HepG2 (cell line): ENCODE measurements around the gene TRIM67. TPM values are rescaled to one million over a fixed set of nuclear protein-coding genes. Genes with fewer than 3 reads are reported as not detected.
A peak's percentile ranks its signal among the peaks of the same experiment; 100 is the strongest.

Source experiments
- ARID2 ChIP-seq: sonication (generic); formaldehyde crosslinking; IDR thresholded peaks from 2 replicates; pipeline ENCODE4 v1.8.1; 2022; ENCODE audit warnings: mild to moderate bottlenecking, missing genetic modification reagents, borderline replicate concordance
- ATF7-NPFF ChIP-seq: sonication (generic); formaldehyde crosslinking; IDR thresholded peaks from 2 replicates; pipeline ENCODE4 v1.8.1; 2023; ENCODE audit warnings: mild to moderate bottlenecking, low read depth, missing genetic modification reagents, moderate library complexity
- CC2D1A ChIP-seq: sonication (generic); formaldehyde crosslinking; IDR thresholded peaks from 2 replicates; pipeline ENCODE4 v1.8.1; 2023; ENCODE audit warnings: mild to moderate bottlenecking, missing genetic modification reagents
- CREB3 ChIP-seq: sonication (generic); formaldehyde crosslinking; IDR thresholded peaks from 2 replicates; pipeline ENCODE4 v1.5.0; 2020; ENCODE audit warnings: missing genetic modification reagents
- DMAP1 ChIP-seq: IDR thresholded peaks from 2 replicates; pipeline ENCODE4 v1.6.1; 2016
- GPN1 ChIP-seq: sonication (generic); formaldehyde crosslinking; IDR thresholded peaks from 2 replicates; pipeline ENCODE4 v1.5.1; 2020; ENCODE audit warnings: missing genetic modification reagents, borderline replicate concordance
- KDM4B ChIP-seq: sonication (generic); formaldehyde crosslinking; IDR thresholded peaks from 2 replicates; pipeline ENCODE4 v1.4.0; 2020; ENCODE audit warnings: missing genetic modification reagents
- KDM5B ChIP-seq: sonication (generic); formaldehyde crosslinking; IDR thresholded peaks from 2 replicates; pipeline ENCODE4 v1.4.0; 2020; ENCODE audit warnings: missing genetic modification reagents, mild to moderate bottlenecking, borderline replicate concordance
- MAFF ChIP-seq: IDR thresholded peaks from 2 replicates; pipeline ENCODE4 v1.6.1; 2011; ENCODE audit warnings: low read depth, low read length, improper control_type of control experiment
- MEF2D ChIP-seq: sonication (generic); formaldehyde crosslinking; IDR thresholded peaks from 2 replicates; pipeline ENCODE4 v1.5.1; 2020; ENCODE audit warnings: mild to moderate bottlenecking, missing genetic modification reagents
- NCOA2 ChIP-seq: sonication (generic); formaldehyde crosslinking; IDR thresholded peaks from 2 replicates; pipeline ENCODE4 v1.8.0; 2022; ENCODE audit warnings: inconsistent platforms
- NR2F1 ChIP-seq, 2 experiments: fragments of 450-650 bp in 1 of 2; formaldehyde crosslinking in 1 of 2; IDR thresholded peaks; 2 replicates each; pipeline versions ENCODE4 v1.5.0 to v1.6.1; 2016 to 2020; ENCODE audit warnings: mild to moderate bottlenecking in 1 of 2, missing compliant biosample characterization in 1 of 2, missing genetic modification reagents in 1 of 2, moderate library complexity in 1 of 2
- NRL ChIP-seq: sonication (generic); formaldehyde crosslinking; IDR thresholded peaks from 2 replicates; pipeline ENCODE4 v1.5.0; 2020; ENCODE audit warnings: missing genetic modification reagents, mild to moderate bottlenecking, moderate library complexity, borderline replicate concordance
- RNF219 ChIP-seq: sonication (generic); formaldehyde crosslinking; IDR thresholded peaks from 2 replicates; pipeline ENCODE4 v1.5.0; 2020; ENCODE audit warnings: mild to moderate bottlenecking, missing genetic modification reagents
- RORA ChIP-seq: sonication (generic); formaldehyde crosslinking; IDR thresholded peaks from 2 replicates; pipeline ENCODE4 v1.5.0; 2020; ENCODE audit warnings: mild to moderate bottlenecking, missing genetic modification reagents, moderate library complexity
- TBX3 ChIP-seq: fragments of 450-650 bp; IDR thresholded peaks from 2 replicates; pipeline ENCODE4 v1.6.1; 2017; ENCODE audit warnings: antibody characterized with exemption, mild to moderate bottlenecking, inconsistent platforms, borderline replicate concordance
- TOE1 ChIP-seq: sonication (generic); formaldehyde crosslinking; IDR thresholded peaks from 2 replicates; pipeline ENCODE4 v1.4.0; 2020; ENCODE audit warnings: mild to moderate bottlenecking, missing genetic modification reagents
- ZNF547 ChIP-seq: sonication (generic); formaldehyde crosslinking; IDR thresholded peaks from 2 replicates; pipeline ENCODE4 v1.5.1; 2020; ENCODE audit warnings: mild to moderate bottlenecking, missing genetic modification reagents
- polyA plus RNA-seq, 8 experiments: library from polyadenylated mRNA; depleted of rRNA in 3 of 8; stranded (reverse) in 7 of 8; unstranded in 1 of 8; fragments of >200 nt; fragmentation: Illumina TruSeq in 4 of 8; extraction: Trizol in 4 of 8; gene quantifications; 2 replicates each; pipeline versions ENCODE4 v1.2.1 to v1.2.3, GENCODE V29; 2011 to 2016; ENCODE audit warnings: low read depth in 4 of 8, missing spikeins in 1 of 8, mixed read lengths in 1 of 8; ENCODE audit not compliant: insufficient read depth in 1 of 8
- total RNA-seq, 5 experiments: library from RNA; depleted of rRNA; stranded (reverse); fragments of >200 nt; fragmentation: Illumina TruSeq; extraction: Trizol; gene quantifications; 2 replicates each; pipeline ENCODE4 v1.2.3, GENCODE V29; 2016; ENCODE audit warnings: low read depth in 1 of 5
- TF ChIP-seq, protein P1 (sequence below): sonication (generic); formaldehyde crosslinking; IDR thresholded peaks from 2 replicates; pipeline ENCODE4 v1.5.1; 2020; ENCODE audit warnings: mild to moderate bottlenecking, missing genetic modification reagents, borderline replicate concordance
- TF ChIP-seq, protein P2 (sequence below): sonication (generic); formaldehyde crosslinking; IDR thresholded peaks from 2 replicates; pipeline ENCODE4 v1.4.0; 2020; ENCODE audit warnings: mild to moderate bottlenecking, missing genetic modification reagents

The TRIM67 gene
- total and polyA plus RNA-seq, 2 of the 13 experiments (the other 11 are each of a cell fraction or from before 2014, with no cell fraction given): not detected

GRCh38 chr1:231162297-231162969 is 575 bp downstream of the TRIM67 start (continued):
- TF ChIP-seq, protein P1, sequence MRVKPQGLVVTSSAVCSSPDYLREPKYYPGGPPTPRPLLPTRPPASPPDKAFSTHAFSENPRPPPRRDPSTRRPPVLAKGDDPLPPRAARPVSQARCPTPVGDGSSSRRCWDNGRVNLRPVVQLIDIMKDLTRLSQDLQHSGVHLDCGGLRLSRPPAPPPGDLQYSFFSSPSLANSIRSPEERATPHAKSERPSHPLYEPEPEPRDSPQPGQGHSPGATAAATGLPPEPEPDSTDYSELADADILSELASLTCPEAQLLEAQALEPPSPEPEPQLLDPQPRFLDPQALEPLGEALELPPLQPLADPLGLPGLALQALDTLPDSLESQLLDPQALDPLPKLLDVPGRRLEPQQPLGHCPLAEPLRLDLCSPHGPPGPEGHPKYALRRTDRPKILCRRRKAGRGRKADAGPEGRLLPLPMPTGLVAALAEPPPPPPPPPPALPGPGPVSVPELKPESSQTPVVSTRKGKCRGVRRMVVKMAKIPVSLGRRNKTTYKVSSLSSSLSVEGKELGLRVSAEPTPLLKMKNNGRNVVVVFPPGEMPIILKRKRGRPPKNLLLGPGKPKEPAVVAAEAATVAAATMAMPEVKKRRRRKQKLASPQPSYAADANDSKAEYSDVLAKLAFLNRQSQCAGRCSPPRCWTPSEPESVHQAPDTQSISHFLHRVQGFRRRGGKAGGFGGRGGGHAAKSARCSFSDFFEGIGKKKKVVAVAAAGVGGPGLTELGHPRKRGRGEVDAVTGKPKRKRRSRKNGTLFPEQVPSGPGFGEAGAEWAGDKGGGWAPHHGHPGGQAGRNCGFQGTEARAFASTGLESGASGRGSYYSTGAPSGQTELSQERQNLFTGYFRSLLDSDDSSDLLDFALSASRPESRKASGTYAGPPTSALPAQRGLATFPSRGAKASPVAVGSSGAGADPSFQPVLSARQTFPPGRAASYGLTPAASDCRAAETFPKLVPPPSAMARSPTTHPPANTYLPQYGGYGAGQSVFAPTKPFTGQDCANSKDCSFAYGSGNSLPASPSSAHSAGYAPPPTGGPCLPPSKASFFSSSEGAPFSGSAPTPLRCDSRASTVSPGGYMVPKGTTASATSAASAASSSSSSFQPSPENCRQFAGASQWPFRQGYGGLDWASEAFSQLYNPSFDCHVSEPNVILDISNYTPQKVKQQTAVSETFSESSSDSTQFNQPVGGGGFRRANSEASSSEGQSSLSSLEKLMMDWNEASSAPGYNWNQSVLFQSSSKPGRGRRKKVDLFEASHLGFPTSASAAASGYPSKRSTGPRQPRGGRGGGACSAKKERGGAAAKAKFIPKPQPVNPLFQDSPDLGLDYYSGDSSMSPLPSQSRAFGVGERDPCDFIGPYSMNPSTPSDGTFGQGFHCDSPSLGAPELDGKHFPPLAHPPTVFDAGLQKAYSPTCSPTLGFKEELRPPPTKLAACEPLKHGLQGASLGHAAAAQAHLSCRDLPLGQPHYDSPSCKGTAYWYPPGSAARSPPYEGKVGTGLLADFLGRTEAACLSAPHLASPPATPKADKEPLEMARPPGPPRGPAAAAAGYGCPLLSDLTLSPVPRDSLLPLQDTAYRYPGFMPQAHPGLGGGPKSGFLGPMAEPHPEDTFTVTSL: no peak
- TF ChIP-seq, protein P2, sequence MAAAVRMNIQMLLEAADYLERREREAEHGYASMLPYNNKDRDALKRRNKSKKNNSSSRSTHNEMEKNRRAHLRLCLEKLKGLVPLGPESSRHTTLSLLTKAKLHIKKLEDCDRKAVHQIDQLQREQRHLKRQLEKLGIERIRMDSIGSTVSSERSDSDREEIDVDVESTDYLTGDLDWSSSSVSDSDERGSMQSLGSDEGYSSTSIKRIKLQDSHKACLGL (CRISPR knock-in tag): peak; percentile 86; the same call in 1 of the 2 replicates
- TF ChIP-seq ARID2 (CRISPR knock-in tag) (0 out of 2 replicates have a peak, but pooled peaks have one; percentile 60), ATF7-NPFF (CRISPR knock-in tag) (peak; percentile 80; the same call in 1 of the 2 replicates), DMAP1 (CRISPR knock-in tag) (no peak), ZNF547 (peak; percentile 96), MEF2D (CRISPR knock-in tag) (peak; percentile 29; the same call in 1 of the 2 replicates), KDM5B (CRISPR knock-in tag) (peak; percentile 91; the same call in 1 of the 2 replicates), CREB3 (CRISPR knock-in tag) (0 out of 2 replicates have a peak, but pooled peaks have one; percentile 77), NRL (CRISPR knock-in tag) (peak; percentile 34; the same call in 1 of the 2 replicates), KDM4B (CRISPR knock-in tag) (peak; percentile 42; the same call in 1 of the 2 replicates), NCOA2 (CRISPR knock-in tag) (0 out of 2 replicates have a peak, but pooled peaks have one; percentile 32), NR2F1 (CRISPR knock-in tag; IDR thresholded peaks at IDR 0.05) (0 out of 4 replicates have a peak, but pooled peaks of 1 of the 2 experiments have one; percentile 34), TOE1 (0 out of 2 replicates have a peak, but pooled peaks have one; percentile 52), MAFF (peak; percentile 0; the same call in 1 of the 2 replicates), GPN1 (CRISPR knock-in tag) (peak; percentile 50; the same call in 1 of the 2 replicates), RORA (CRISPR knock-in tag) (0 out of 2 replicates have a peak, but pooled peaks have one; percentile 39), CC2D1A (CRISPR knock-in tag) (no peak), TBX3 (no peak), RNF219 (CRISPR knock-in tag) (no peak; the same call in 1 of the 2 replicates)
